Putamen (tissue), 1 donor: ENCODE results near the gene GBA3.

Experiments used
- DNase-seq: peaks from one replicate; pipeline ENCODE4 v3.0.0-alpha.2; 2016; ENCODE audit warnings: low spot score

Gene GBA3

DNA sequence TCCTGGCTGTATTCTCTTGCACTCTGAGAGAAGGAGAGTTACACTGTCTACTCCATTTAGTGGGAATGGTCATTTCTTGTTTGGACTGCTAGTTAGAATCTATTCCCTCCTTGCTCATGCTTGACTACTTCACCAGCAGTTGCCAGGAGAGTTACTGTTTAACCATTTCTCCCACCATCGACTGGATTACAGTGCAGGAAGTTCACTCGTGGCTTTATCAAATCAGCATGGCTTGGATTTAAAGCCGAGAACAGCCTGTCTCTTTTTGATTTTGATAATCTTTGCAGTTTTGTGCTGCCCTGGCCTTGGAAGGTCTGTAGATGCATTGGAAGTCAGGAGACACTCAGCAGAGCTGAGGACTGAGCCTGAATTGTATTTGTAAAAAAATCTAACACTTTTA lies 3.2 kb downstream of the GBA3 start:
- DNase-seq = no peak

- DNase-seq = no peak
Measured at GRCh38 chr4:22703912-22704311, 11.2 kb downstream of the GBA3 start.

DNA sequence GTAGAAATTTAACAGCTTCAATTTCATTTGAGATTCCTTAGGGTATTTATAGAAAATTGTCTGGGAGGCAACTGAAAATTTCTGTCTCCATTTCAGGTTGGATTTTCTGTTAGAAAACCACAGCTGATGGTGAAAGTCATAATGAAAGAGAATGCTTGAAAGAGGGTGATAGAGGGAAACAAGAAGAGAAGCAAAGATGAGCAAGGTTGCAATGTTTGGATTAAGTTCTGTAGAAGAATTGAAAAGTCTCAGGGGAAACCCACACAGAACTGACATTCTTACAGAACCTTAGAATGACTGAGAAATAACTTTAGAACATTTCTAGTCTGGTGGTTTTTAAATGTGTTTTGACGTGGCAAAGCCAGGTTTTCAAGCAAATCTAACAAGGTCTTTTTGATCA lies 14.7 kb downstream of the GBA3 start:
- no peak for DNase-seq

- no peak for DNase-seq
Measured at GRCh38 chr4:22708961-22709360, 16.2 kb downstream of the GBA3 start.

DNA sequence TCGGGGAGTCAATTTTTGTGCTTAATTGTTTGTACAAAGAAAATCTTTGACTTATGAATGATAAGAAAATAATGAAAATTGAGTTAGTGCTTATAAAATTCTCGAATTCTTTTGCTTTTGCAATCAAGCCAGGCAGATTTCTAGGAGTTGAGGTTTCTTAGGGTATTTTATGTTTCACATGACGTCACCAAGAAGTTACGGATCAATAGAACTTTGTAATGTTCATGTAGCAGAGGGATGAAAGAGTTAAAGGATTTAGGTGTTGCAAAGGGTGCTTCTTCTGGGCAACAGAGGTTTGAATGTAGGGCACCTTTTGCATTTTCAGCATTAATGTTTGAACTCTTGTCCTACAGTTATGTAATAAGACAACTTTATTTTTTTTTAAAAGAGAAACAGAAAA lies 19.4 kb downstream of the GBA3 start:
- no peak for DNase-seq

DNA sequence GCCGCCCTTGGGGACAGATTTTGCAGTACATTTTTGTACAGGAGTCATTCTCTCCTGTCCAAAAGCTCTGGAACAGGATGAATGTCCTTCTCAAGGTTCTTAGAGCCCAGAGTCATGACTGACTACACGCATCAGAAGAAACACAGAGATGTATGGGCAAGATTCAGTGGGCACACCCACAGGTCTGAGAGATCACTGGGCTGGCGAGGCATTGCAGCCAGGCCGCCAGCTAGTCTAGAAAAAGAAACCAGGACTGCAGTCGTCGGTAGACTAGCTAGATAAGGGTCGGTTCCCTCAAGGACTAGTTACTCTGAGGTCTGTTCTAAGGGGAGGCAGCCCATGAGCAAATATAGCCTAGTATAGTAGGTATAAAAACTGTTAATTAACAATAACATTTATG lies 19.8 kb downstream of the GBA3 start:
- DNase-seq = no peak

- DNase-seq = no peak
Measured at GRCh38 chr4:22713841-22714240, 21.1 kb downstream of the GBA3 start.

GRCh38 chr4:22719218-22719617 lies 26.5 kb downstream of the GBA3 start:
- DNase-seq = no peak

- no peak for DNase-seq
Measured at GRCh38 chr4:22720091-22720490, 27.4 kb downstream of the GBA3 start.

DNA sequence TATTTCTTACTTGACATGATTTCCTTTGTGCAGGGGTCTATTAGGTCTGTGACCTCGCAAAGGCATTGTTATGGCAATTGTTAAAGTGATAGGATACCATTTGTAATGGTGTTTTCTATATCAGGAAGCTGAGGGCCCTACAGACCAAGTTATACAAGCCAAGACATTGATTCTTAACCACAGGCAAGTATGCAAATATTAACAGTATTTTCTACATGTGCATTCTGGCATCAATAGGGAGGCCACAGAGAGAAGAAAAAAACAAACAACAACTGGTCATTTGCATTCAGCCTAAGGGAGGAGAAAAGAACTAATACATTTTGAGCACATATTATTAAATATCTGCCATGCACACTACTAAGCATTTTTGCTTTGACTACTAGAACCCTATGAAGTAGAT lies 28.5 kb downstream of the GBA3 start:
- no peak for DNase-seq

DNA sequence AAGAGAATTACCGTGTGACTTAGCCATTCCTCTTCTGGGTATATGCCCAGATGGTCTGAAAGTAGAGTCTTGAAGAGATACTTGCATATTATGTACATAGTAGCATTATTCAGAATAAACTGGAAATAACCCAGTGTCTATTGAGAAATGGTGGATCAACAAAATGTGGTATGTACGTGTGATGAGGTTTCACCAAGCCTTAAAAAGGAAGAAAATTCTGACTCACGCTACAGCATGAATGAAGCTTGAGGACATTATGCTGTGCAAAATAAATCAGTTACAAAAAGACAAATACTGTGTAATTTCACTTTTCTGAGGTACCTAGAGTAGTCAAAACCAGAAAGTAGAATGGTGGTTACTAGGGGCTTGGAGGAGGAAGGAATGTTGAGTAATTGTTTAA lies 37.3 kb downstream of the GBA3 start:
- DNase-seq = no peak

- no peak for DNase-seq
Measured at GRCh38 chr4:22733816-22734215, 41.1 kb downstream of the GBA3 start.

GRCh38 chr4:22736912-22737311 lies 44.2 kb downstream of the GBA3 start:
- no peak for DNase-seq

DNA sequence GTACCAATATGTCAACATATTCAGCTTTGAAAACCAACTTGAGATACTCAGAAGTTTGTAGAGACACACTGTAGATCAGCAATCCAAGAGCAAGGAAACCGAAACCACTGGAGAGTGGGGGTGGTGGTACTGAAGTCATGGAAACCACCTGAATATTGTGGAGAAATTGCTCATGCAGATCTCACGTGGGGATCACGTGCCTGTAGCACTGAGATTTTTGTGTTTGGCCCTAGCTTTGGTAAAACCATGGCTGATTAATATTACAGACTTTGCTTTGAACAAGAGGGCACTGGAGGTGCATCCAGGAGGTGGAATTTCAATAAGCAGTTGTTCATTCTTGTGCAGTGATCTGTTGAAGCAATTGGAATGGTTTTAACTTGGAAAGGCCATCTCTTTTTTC lies 47.2 kb downstream of the GBA3 start:
- DNase-seq = no peak

GRCh38 chr4:22741744-22742143 lies 49.0 kb downstream of the GBA3 start:
- no peak for DNase-seq

GRCh38 chr4:22743290-22743689 lies 50.6 kb downstream of the GBA3 start:
- no peak for DNase-seq

DNA sequence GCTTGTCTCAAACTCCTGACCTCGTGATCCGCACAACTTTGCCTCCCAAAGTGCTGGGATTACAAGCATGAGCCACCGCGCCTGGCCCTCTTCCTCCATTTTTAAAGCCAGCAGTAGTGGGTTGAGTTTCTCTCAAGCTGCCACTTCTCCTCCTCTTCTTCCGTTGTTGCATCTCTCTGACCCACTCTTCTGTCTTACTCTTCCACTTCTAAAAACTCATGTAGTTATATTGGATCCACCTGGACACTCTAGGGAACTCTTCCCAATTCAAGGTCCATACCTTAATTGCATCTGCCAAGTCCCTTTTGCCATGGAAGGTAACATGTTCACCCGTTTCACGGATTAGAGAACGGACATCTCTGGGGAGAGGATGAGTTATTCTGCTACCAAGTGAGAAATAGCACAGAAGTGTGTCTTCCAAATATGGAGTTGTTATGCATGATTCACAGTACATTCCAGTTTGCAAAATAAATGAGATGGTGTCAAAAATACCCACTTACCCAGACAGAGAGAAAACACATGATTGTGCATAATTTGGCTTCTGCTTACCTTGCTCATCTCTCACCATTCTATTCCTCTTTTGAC lies 51.8 kb downstream of the GBA3 start:
- DNase-seq = no peak

DNA sequence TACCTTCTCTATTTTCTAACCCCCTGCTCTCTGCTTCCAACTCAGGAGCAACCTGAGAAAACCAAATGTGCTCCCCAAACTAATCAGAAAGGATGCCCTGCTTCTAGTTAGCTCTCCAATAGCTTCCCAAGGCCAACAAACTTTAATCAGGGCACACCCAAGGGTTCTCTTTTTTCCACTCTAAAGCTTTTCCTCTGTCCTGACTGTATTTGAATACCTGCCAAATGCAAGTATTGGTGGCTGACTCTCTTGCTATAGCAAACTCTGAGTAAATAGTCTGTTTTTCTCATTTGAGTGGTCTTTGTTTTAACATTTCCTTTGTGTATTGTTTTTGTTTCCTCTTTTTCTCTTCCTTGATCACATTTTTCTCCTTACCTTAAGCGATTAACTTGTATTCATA lies 52.5 kb downstream of the GBA3 start:
- no peak for DNase-seq

DNA sequence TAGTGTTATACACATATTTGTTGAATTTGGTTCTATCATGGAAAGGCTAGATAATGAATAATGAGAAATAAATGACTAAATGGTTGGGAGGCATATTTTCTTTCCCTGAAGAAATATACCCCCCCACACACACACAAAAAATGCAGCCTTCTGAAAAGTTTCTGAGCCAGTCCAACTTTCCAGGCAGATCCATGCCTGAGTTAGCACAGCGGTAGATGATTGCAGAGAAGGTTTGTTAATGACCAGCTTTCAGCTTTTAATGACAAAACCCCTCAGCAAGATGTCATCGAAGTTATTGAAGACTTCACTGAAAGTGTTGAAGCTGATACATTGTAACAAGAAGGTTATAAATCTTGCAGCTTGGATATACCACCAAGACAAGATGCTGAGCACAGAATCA lies 61.4 kb downstream of the GBA3 start:
- DNase-seq = no peak

- no peak for DNase-seq
Measured at GRCh38 chr4:22762548-22762947, 69.8 kb downstream of the GBA3 start.

GRCh38 chr4:22764183-22764582 lies 71.4 kb downstream of the GBA3 start:
- DNase-seq = no peak

DNA sequence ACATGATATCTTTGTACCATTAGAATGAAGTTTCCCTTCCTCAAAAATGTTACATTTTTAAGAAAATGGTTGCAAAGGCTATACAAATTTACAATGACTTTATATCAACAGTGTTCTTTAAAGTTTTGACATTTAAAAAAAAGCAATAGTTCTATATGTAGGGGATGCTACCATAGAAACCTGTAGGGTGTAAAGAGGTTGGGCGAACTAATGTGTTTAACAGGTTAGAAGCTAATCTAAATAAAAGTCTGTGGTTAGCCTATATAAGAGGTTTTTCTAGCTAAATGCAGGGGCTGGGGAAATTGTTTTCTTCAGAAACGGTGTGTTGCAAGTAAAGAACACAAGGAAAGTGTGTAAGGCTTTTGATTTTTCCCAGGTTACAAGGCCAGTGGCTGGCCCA lies 73.3 kb downstream of the GBA3 start:
- no peak for DNase-seq

- DNase-seq = no peak
Measured at GRCh38 chr4:22778547-22779163, 85.9 kb downstream of the GBA3 start.

DNA sequence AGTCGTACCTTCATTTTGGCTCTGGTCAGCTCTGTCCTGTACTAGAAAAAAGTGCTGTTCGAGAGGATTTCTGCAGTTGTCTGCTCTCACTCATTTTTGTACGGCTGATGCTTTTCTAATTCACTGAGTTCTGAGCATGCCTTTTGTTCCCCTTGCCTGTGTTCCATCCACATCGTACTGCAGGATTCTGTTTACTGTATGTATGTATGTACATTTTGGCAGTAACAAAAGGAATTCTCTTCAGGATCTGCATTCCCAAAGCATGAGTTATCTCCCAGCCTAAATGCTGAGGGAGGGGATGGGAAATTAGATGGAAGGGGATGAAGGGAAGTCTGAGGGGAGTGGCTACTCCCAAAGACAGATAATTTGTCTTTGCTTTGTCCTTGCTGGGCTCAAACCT lies 87.6 kb downstream of the GBA3 start:
- no peak for DNase-seq
